HG03045 (cell line): ENCODE data around the gene OR2T6.
"Not testable (repeated sequence)": the region's sequence is repeated elsewhere in the genome, so short reads cannot be mapped to it uniquely, and the experiment has no call there.

Source experiments
- ATAC-seq: cut with Tn5 transposase; IDR thresholded peaks from one replicate; pipeline ENCODE4 v1.9.1; 2021; ENCODE audit warnings: mild to moderate bottlenecking, moderate library complexity; ENCODE audit not compliant: unreplicated experiment

The OR2T6 gene

GRCh38 chr1:248432201-248432600 lies 56.7 kb downstream of the OR2T6 start:
- peak; percentile 51 for ATAC-seq

DNA sequence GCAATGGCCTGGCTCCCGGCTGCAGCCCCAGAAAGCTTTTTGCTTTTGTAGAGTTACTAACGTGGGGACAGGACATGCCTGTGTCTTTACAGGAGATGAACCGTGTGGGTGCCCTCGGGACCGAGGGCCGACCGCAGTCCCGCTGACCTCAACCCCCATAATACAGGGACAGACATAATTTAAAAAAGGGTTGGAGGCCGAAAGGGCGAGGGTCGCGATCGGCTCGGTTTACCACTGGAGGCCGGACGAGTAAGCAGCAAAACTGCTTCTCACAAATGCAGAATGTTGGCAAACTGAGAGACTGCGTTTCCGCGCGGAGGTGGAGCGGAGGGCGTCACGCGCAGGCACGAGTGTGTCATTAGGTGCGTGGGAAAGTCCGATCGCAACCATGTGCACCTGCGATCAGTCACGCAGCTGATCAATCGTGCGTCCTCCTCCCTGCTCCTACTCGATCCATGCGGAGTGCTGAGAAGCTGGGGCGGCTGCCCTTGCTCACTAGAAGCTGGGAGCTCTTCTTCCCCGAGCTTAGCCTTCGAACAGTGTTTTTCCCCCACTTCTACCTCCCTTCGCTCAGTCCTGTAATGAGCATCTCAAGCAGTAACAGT lies 58.4 kb downstream of the OR2T6 start:
- ATAC-seq, result not testable (repeated sequence)

DNA sequence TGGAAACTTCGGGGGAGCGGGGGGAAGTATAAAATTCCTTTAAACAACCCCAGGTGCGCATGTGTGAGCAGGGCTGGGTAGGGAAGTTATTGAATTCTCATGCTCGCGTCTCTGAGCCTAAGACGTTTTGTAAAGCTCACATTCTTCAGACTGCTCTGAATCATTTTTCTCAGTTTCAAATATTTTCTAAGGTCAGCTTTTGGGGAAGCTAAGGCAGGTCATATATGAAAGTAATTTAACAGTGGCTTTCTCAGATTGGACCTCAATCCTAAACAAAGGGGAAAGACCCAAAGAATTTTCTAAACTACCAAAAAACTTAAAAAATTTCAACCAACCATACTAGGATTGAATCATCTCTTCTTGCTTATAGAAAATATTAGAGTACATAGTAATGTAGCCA lies 59.4 kb downstream of the OR2T6 start:
- peak; percentile 46 for ATAC-seq

DNA sequence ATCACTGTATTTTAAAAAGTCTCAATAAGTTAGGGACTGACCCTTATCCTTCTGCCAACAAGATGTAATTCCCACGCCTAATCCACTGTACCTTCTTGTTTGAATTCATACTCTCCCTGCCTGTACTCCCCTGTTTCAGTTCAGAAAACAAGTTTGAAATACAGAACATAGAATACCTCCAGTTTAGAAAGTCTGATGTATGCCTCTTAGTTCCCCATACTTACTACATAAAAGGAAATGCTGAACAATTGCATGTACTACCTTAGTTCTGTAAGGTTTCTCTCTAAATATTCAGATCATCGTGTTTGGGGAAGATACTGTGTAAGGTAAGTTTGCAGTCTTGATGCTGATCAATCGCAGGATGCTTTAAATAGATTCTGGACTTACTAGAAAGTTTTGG lies 60.8 kb downstream of the OR2T6 start:
- ATAC-seq, result not testable (repeated sequence)

GRCh38 chr1:248438668-248439067 lies 63.1 kb downstream of the OR2T6 start:
- not testable (repeated sequence) for ATAC-seq

GRCh38 chr1:248439283-248439682 lies 63.7 kb downstream of the OR2T6 start:
- ATAC-seq, result not testable (repeated sequence)
